ENCODE results near the gene NR0B2. TPM values are rescaled to one million over a fixed set of nuclear protein-coding genes. Genes with fewer than 3 reads are reported as not detected.
A peak's percentile ranks its signal among the peaks of the same experiment; 100 is the strongest.

The NR0B2 gene
- total and polyA plus RNA-seq, 2 of the 13 experiments (the other 11 are each of a cell fraction or from before 2014, with no cell fraction given), result 72.5 to 133 TPM

DNA sequence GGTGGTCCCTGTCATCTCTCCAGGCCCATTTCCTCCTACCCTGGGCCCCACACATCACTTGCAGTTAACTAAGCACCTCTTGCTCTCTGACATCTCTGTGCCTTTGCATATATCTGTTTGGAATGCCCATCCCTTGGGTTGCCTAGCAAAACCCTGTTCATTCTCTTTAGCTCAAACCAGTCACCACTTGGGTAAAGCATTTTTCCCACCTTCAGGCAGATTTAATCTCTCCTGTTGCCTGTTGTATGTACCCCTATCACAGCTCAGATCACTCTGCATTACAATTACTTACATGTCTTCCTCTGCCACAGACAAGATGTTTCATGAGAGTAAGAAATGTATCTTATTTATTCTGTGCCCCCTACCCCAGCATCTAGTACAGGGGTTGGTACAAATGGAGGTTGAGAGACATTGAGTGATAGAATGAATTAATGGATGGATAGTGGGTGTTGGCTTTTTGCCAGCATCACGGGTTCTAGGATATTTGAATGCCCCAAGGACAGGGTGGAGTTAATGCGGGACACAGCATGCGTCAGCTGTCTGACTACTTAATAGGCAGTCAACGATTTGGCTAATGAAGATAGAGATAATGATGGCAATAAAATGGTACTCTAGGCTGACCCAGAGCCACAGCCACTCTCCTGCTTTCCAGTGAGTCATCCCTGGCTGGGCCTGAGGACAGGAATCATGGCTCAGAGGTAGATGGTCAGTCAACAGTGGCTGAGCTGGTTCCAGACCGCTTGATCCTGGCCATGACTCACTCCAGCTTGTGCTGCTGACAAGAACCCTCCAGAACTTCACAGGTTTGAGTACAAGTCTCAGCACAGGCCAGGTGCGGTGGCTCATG is 6.5 kb downstream of the NR0B2 start (continued):
- TF ChIP-seq, protein P1, sequence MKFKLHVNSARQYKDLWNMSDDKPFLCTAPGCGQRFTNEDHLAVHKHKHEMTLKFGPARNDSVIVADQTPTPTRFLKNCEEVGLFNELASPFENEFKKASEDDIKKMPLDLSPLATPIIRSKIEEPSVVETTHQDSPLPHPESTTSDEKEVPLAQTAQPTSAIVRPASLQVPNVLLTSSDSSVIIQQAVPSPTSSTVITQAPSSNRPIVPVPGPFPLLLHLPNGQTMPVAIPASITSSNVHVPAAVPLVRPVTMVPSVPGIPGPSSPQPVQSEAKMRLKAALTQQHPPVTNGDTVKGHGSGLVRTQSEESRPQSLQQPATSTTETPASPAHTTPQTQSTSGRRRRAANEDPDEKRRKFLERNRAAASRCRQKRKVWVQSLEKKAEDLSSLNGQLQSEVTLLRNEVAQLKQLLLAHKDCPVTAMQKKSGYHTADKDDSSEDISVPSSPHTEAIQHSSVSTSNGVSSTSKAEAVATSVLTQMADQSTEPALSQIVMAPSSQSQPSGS (CRISPR knock-in tag; IDR thresholded peaks at IDR 0.05), result no peak
- no peak for TF ChIP-seq ZNF879 (CRISPR knock-in tag; IDR thresholded peaks at IDR 0.05)
- TF ChIP-seq, protein P2, sequence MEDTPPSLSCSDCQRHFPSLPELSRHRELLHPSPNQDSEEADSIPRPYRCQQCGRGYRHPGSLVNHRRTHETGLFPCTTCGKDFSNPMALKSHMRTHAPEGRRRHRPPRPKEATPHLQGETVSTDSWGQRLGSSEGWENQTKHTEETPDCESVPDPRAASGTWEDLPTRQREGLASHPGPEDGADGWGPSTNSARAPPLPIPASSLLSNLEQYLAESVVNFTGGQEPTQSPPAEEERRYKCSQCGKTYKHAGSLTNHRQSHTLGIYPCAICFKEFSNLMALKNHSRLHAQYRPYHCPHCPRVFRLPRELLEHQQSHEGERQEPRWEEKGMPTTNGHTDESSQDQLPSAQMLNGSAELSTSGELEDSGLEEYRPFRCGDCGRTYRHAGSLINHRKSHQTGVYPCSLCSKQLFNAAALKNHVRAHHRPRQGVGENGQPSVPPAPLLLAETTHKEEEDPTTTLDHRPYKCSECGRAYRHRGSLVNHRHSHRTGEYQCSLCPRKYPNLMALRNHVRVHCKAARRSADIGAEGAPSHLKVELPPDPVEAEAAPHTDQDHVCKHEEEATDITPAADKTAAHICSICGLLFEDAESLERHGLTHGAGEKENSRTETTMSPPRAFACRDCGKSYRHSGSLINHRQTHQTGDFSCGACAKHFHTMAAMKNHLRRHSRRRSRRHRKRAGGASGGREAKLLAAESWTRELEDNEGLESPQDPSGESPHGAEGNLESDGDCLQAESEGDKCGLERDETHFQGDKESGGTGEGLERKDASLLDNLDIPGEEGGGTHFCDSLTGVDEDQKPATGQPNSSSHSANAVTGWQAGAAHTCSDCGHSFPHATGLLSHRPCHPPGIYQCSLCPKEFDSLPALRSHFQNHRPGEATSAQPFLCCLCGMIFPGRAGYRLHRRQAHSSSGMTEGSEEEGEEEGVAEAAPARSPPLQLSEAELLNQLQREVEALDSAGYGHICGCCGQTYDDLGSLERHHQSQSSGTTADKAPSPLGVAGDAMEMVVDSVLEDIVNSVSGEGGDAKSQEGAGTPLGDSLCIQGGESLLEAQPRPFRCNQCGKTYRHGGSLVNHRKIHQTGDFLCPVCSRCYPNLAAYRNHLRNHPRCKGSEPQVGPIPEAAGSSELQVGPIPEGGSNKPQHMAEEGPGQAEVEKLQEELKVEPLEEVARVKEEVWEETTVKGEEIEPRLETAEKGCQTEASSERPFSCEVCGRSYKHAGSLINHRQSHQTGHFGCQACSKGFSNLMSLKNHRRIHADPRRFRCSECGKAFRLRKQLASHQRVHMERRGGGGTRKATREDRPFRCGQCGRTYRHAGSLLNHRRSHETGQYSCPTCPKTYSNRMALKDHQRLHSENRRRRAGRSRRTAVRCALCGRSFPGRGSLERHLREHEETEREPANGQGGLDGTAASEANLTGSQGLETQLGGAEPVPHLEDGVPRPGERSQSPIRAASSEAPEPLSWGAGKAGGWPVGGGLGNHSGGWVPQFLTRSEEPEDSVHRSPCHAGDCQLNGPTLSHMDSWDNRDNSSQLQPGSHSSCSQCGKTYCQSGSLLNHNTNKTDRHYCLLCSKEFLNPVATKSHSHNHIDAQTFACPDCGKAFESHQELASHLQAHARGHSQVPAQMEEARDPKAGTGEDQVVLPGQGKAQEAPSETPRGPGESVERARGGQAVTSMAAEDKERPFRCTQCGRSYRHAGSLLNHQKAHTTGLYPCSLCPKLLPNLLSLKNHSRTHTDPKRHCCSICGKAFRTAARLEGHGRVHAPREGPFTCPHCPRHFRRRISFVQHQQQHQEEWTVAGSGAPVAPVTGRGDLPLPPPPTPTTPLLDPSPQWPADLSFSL (CRISPR knock-in tag; IDR thresholded peaks at IDR 0.05), result no peak
- no peak for TF ChIP-seq ATRX (CRISPR knock-in tag; IDR thresholded peaks at IDR 0.05; ENCODE audit: borderline replicate concordance)
- no peak for TF ChIP-seq HNRNPUL1 (IDR thresholded peaks at IDR 0.05; ENCODE audit: low read depth, low read length)
- TF ChIP-seq HMG20B (CRISPR knock-in tag; conservative IDR thresholded peaks at IDR 0.05), result no peak
- TF ChIP-seq, protein P3, sequence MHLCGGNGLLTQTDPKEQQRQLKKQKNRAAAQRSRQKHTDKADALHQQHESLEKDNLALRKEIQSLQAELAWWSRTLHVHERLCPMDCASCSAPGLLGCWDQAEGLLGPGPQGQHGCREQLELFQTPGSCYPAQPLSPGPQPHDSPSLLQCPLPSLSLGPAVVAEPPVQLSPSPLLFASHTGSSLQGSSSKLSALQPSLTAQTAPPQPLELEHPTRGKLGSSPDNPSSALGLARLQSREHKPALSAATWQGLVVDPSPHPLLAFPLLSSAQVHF (CRISPR knock-in tag; IDR thresholded peaks at IDR 0.05), result no peak
- TF ChIP-seq ZZZ3 (CRISPR knock-in tag; IDR thresholded peaks at IDR 0.05; ENCODE audit: borderline replicate concordance), result no peak
- peak; percentile 60; the same call in 1 of the 2 replicates for TF ChIP-seq ZNF792 (CRISPR knock-in tag; IDR thresholded peaks at IDR 0.05)
- TF ChIP-seq, protein P4, sequence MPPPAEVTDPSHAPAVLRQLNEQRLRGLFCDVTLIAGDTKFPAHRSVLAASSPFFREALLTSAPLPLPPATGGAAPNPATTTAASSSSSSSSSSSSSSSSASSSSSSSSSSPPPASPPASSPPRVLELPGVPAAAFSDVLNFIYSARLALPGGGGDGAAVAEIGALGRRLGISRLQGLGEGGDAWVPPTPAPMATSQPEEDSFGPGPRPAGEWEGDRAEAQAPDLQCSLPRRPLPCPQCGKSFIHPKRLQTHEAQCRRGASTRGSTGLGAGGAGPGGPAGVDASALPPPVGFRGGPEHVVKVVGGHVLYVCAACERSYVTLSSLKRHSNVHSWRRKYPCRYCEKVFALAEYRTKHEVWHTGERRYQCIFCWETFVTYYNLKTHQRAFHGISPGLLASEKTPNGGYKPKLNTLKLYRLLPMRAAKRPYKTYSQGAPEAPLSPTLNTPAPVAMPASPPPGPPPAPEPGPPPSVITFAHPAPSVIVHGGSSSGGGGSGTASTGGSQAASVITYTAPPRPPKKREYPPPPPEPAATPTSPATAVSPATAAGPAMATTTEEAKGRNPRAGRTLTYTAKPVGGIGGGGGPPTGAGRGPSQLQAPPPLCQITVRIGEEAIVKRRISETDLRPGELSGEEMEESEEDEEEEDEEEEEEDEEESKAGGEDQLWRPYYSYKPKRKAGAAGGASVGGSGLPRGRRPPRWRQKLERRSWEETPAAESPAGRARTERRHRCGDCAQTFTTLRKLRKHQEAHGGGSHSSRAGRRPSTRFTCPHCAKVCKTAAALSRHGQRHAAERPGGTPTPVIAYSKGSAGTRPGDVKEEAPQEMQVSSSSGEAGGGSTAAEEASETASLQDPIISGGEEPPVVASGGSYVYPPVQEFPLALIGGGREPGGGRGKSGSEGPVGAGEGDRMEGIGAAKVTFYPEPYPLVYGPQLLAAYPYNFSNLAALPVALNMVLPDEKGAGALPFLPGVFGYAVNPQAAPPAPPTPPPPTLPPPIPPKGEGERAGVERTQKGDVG (CRISPR knock-in tag; IDR thresholded peaks at IDR 0.05; ENCODE audit: borderline replicate concordance), result no peak
- no peak for TF ChIP-seq ZNF326 (CRISPR knock-in tag; IDR thresholded peaks at IDR 0.05; ENCODE audit: borderline replicate concordance)
- TF ChIP-seq ZNF703 (CRISPR knock-in tag; IDR thresholded peaks at IDR 0.05; ENCODE audit: borderline replicate concordance), result no peak
- peak; percentile 42; the same call in 1 of the 2 replicates for TF ChIP-seq ZMYM3 (CRISPR knock-in tag; IDR thresholded peaks at IDR 0.05)
- TF ChIP-seq, protein P5, sequence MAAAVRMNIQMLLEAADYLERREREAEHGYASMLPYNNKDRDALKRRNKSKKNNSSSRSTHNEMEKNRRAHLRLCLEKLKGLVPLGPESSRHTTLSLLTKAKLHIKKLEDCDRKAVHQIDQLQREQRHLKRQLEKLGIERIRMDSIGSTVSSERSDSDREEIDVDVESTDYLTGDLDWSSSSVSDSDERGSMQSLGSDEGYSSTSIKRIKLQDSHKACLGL (CRISPR knock-in tag; IDR thresholded peaks at IDR 0.05), result no peak
- no peak; the same call in 2 of the 3 replicates for TF ChIP-seq MXI1 (IDR thresholded peaks at IDR 0.05; ENCODE audit: borderline replicate concordance, low read depth, low read length)
- 0 out of 2 replicates have a peak, but pooled peaks have one; percentile 55 for TF ChIP-seq SMAD3 (CRISPR knock-in tag; IDR thresholded peaks at IDR 0.05)

Data from HepG2 (cell line).